GM23338 (cell line): ENCODE measurements around the gene CSF3. TPM values are rescaled to one million over a fixed set of nuclear protein-coding genes. Genes with fewer than 3 reads are reported as not detected.
A peak's percentile ranks its signal among the peaks of the same experiment; 100 is the strongest.

Source experiments
- ATAC-seq: fragments of 200-7000 bp; cut with Tn5 transposase; 3 replicates; pipeline ENCODE4 v1.9.1; 2020
- DNase-seq: peaks from one replicate; pipeline ENCODE4 v3.0.0-alpha.2; 2015; ENCODE audit warnings: low spot score
- H2AFZ ChIP-seq: fragments of 200-600 bp; sonication (generic); 2 replicates; pipeline ENCODE4 v1.8.0; 2016; ENCODE audit warnings: antibody characterized with exemption, mild to moderate bottlenecking, moderate library complexity
- H3F3A ChIP-seq: fragments of 200-600 bp; sonication (generic); replicated peaks from 2 replicates; pipeline ENCODE4 v1.8.0; 2017; ENCODE audit warnings: antibody characterized with exemption, mixed run types, low read depth
- H3K27ac ChIP-seq: fragments of 200-600 bp; sonication (generic); 2 replicates; pipeline ENCODE4 v1.6.1; 2016; ENCODE audit warnings: low read depth
- H3K27me3 ChIP-seq: fragments of 200-600 bp; sonication (generic); 2 replicates; pipeline ENCODE4 v1.8.0; 2016; ENCODE audit warnings: mild to moderate bottlenecking, mixed run types, moderate library complexity; ENCODE audit not compliant: insufficient read depth
- H3K36me3 ChIP-seq: fragments of 200-600 bp; sonication (generic); 2 replicates; pipeline ENCODE4 v1.8.0; 2016; ENCODE audit warnings: mild to moderate bottlenecking; ENCODE audit not compliant: insufficient read depth
- H3K4me1 ChIP-seq: fragments of 200-600 bp; sonication (generic); 2 replicates; pipeline ENCODE4 v1.8.0; 2016; ENCODE audit warnings: mild to moderate bottlenecking, moderate library complexity; ENCODE audit not compliant: insufficient read depth
- H3K4me2 ChIP-seq: fragments of 200-600 bp; sonication (generic); 2 replicates; pipeline ENCODE4 v1.7.1; 2017; ENCODE audit warnings: mixed run types
- H3K4me3 ChIP-seq: fragments of 200-600 bp; sonication (generic); 2 replicates; pipeline ENCODE4 v1.6.1; 2016; ENCODE audit warnings: mixed run types
- H3K79me2 ChIP-seq: fragments of 200-600 bp; sonication (generic); replicated peaks from 2 replicates; pipeline ENCODE4 v1.8.0; 2017; ENCODE audit warnings: mild to moderate bottlenecking; ENCODE audit not compliant: insufficient read depth
- H3K9me2 ChIP-seq: fragments of 200-600 bp; sonication (generic); 2 replicates; pipeline ENCODE4 v1.8.0; 2017; ENCODE audit not compliant: insufficient read depth
- H4K20me1 ChIP-seq: fragments of 200-600 bp; sonication (generic); replicated peaks from 2 replicates; pipeline ENCODE4 v1.8.0; 2017; ENCODE audit warnings: mild to moderate bottlenecking; ENCODE audit not compliant: insufficient read depth
- H3K27ac Mint-ChIP-seq: 2 replicates; pipeline ENCODE4 v1.8.0; 2020; ENCODE audit warnings: inconsistent platforms, mild to moderate bottlenecking, moderate library complexity, mixed read lengths
- H3K27me3 Mint-ChIP-seq: 3 replicates; pipeline ENCODE4 v1.8.0; 2022; ENCODE audit warnings: low read depth, mild to moderate bottlenecking, moderate library complexity, mixed read lengths, inconsistent platforms; ENCODE audit not compliant: insufficient read depth, poor library complexity
- H3K36me3 Mint-ChIP-seq: 3 replicates; pipeline ENCODE4 v1.8.0; 2021; ENCODE audit warnings: low read depth, mild to moderate bottlenecking, inconsistent platforms, moderate library complexity, mixed read lengths
- H3K4me1 Mint-ChIP-seq: 3 replicates; pipeline ENCODE4 v1.8.0; 2020; ENCODE audit warnings: mild to moderate bottlenecking, inconsistent platforms, mixed read lengths
- H3K4me3 Mint-ChIP-seq: 3 replicates; pipeline ENCODE4 v1.8.0; 2021; ENCODE audit warnings: moderate library complexity, mild to moderate bottlenecking, inconsistent platforms, mixed read lengths
- H3K9me3 Mint-ChIP-seq: 3 replicates; pipeline ENCODE4 v1.8.0; 2020; ENCODE audit warnings: moderate library complexity, mild to moderate bottlenecking, inconsistent platforms, mixed read lengths
- CTCF ChIP-seq, 2 experiments: fragments of 200-600 bp in 1 of 2; sonication (generic) in 1 of 2; conservative IDR thresholded peaks; 2 replicates each; pipeline versions ENCODE4 v1.5.1 to v1.6.1; 2016 to 2017; ENCODE audit warnings: antibody characterized with exemption in 2 of 2, low read depth in 2 of 2, mild to moderate bottlenecking in 2 of 2, moderate library complexity in 1 of 2
- ETS1 ChIP-seq: IDR thresholded peaks from 2 replicates; pipeline ENCODE4 v1.6.1; 2016; ENCODE audit warnings: antibody characterized with exemption
- EZH2 ChIP-seq: fragments of 200-600 bp; sonication (generic); IDR thresholded peaks from one replicate; pipeline ENCODE4 v1.8.0; 2017; ENCODE audit warnings: antibody characterized with exemption, mild to moderate bottlenecking, low read depth; ENCODE audit not compliant: unreplicated experiment
- EZH2phosphoT487 ChIP-seq: fragments of 200-600 bp; sonication (generic); IDR thresholded peaks from one replicate; pipeline ENCODE4 v1.8.1; 2018; ENCODE audit warnings: antibody characterized with exemption; ENCODE audit not compliant: unreplicated experiment
- JUNB ChIP-seq: IDR thresholded peaks from one replicate; pipeline ENCODE4 v1.6.1; 2016; ENCODE audit warnings: antibody characterized with exemption; ENCODE audit not compliant: unreplicated experiment
- NANOG ChIP-seq: IDR thresholded peaks from 2 replicates; pipeline ENCODE4 v1.6.1; 2016; ENCODE audit warnings: antibody characterized with exemption, borderline replicate concordance
- REST ChIP-seq: IDR thresholded peaks from one replicate; pipeline ENCODE4 v1.6.1; 2018; ENCODE audit warnings: antibody characterized with exemption; ENCODE audit not compliant: unreplicated experiment
- ZNF114 ChIP-seq: fragments of 250-450 bp; sonication (Bioruptor Pico); IDR thresholded peaks from 2 replicates; pipeline ENCODE4 v1.5.0; 2020; ENCODE audit warnings: mild to moderate bottlenecking, moderate library complexity
- ZNF331 ChIP-seq: fragments of 250-450 bp; sonication (Bioruptor Pico); IDR thresholded peaks from 2 replicates; pipeline ENCODE4 v1.5.0; 2020; ENCODE audit warnings: low read depth, mild to moderate bottlenecking, moderate library complexity
- polyA plus RNA-seq: library from polyadenylated mRNA; unstranded; fragments of >200 nt; fragmentation: Nextera tagmentation; extraction: Ambion mirVana; gene quantifications from 2 replicates; pipeline ENCODE4 v1.2.1, GENCODE V29; 2016
- total RNA-seq: library from RNA; depleted of rRNA; stranded (reverse); fragments of >200 nt; shearing (Covaris generic); gene quantifications from 2 replicates; pipeline ENCODE4 v1.2.3, GENCODE V29; 2014

Gene CSF3
- total and polyA plus RNA-seq, 2 experiments from 2014 or later = not detected

GRCh38 chr17:40061609-40062038 lies 46.4 kb downstream of the CSF3 start (continued):
- TF ChIP-seq ETS1 (no peak), REST (no peak), EZH2 (no peak), ZNF331 (CRISPR knock-in tag) (no peak), JUNB (no peak), NANOG (no peak), EZH2phosphoT487 (no peak), ZNF114 (CRISPR knock-in tag) (no peak), CTCF (conservative IDR thresholded peaks at IDR 0.05; ENCODE audit: low read depth in 2 of 2) (no peak)

GRCh38 chr17:40062329-40063186 lies 47.3 kb downstream of the CSF3 start, which contains the start of gene THRA:
Gene THRA (plus strand): TSS chr17:40062965. CDS start chr17:40074489, 11,524 bp downstream.
- peaks cover 34% of the 10 kb centered on the region for H3K4me1 ChIP-seq
- Mint-ChIP-seq H3K9me3 (no peaks in the 10 kb centered on the region), H3K4me3 (peak within 1 kb of the TSS; percentile 88), H3K27me3 (peaks cover 35% of the 10 kb centered on the region), H3K4me1 (peaks cover 58% of the 10 kb centered on the region), H3K36me3 (no peaks in the 10 kb centered on the region), H3K27ac (no peak within 1 kb of the TSS)
- H3K27me3 ChIP-seq = peaks cover 20% of the 10 kb centered on the region
- H3K4me3 ChIP-seq = peak within 1 kb of the TSS; percentile 92
- H3K27ac ChIP-seq = no peak within 1 kb of the TSS
- H3K79me2 ChIP-seq = no peaks in the 10 kb centered on the region
- peak; percentile 83 for DNase-seq
- peak within 1 kb of the TSS; percentile 91 for H2AFZ ChIP-seq
- TF ChIP-seq EZH2phosphoT487 (no peak), CTCF (conservative IDR thresholded peaks at IDR 0.05; ENCODE audit: low read depth in 2 of 2) (peak in 1 of 2 experiments; percentile 36; a peak in 2 of 4 replicates)
- peak; percentile 62 for ATAC-seq
- H3K4me2 ChIP-seq = peak within 1 kb of the TSS; percentile 89
- H4K20me1 ChIP-seq = no peaks in the 10 kb centered on the region
- H3F3A ChIP-seq = 0 out of 2 replicates have a peak, but pooled peaks cover 15% of the 10 kb centered on the region
- H3K36me3 ChIP-seq = no peaks in the 10 kb centered on the region
- H3K9me2 ChIP-seq = no peaks in the 10 kb centered on the region
